ENCODE results near the gene ABO.
"Not testable (repeated sequence)": the region's sequence is repeated elsewhere in the genome, so short reads cannot be mapped to it uniquely, and the experiment has no call there.

ABO gene

GRCh38 chr9:133290751-133291302, 15.8 kb upstream of the ABO start:
- no peak for DNase-seq (ENCODE audit: low spot score)

GRCh38 chr9:133286523-133286922, 11.5 kb upstream of the ABO start:
- no peak for DNase-seq (ENCODE audit: low spot score)

- no peak for DNase-seq (ENCODE audit: low spot score)
Observed at GRCh38 chr9:133285252-133285775, 10.3 kb upstream of the ABO start.

GRCh38 chr9:133284362-133284761, 9.4 kb upstream of the ABO start:
- no peak for DNase-seq (ENCODE audit: low spot score)

GRCh38 chr9:133283255-133284032, 8.4 kb upstream of the ABO start:
- not testable (repeated sequence) for DNase-seq (ENCODE audit: low spot score)

- DNase-seq (ENCODE audit: low spot score), result no peak
Observed at GRCh38 chr9:133282464-133283238, 7.7 kb upstream of the ABO start.

GRCh38 chr9:133280392-133280791, 5.4 kb upstream of the ABO start:
- DNase-seq (ENCODE audit: low spot score), result no peak

- DNase-seq (ENCODE audit: low spot score), result no peak
Observed at GRCh38 chr9:133278161-133279114, 3.4 kb upstream of the ABO start.

- no peak for DNase-seq (ENCODE audit: low spot score)
Observed at GRCh38 chr9:133277467-133277866, 2.5 kb upstream of the ABO start.

GRCh38 chr9:133276923-133277322, 1.9 kb upstream of the ABO start:
- DNase-seq (ENCODE audit: low spot score), result no peak

GRCh38 chr9:133276001-133276884, 1.2 kb upstream of the ABO start:
- no peak for DNase-seq (ENCODE audit: low spot score)

- DNase-seq (ENCODE audit: low spot score), result no peak
Observed at GRCh38 chr9:133274236-133275104, 531 bp downstream of the ABO start.

- DNase-seq (ENCODE audit: low spot score), result no peak
Observed at GRCh38 chr9:133273819-133274218, 1.2 kb downstream of the ABO start.

- DNase-seq (ENCODE audit: low spot score), result no peak
Observed at GRCh38 chr9:133273098-133273497, 1.9 kb downstream of the ABO start.

GRCh38 chr9:133269537-133270362, 5.3 kb downstream of the ABO start:
- DNase-seq (ENCODE audit: low spot score), result no peak

GRCh38 chr9:133269136-133269535, 5.9 kb downstream of the ABO start:
- not testable (repeated sequence) for DNase-seq (ENCODE audit: low spot score)

- no peak for DNase-seq (ENCODE audit: low spot score)
Observed at GRCh38 chr9:133268335-133269056, 6.5 kb downstream of the ABO start.

GRCh38 chr9:133264235-133264764, 10.7 kb downstream of the ABO start:
- DNase-seq (ENCODE audit: low spot score), result no peak
